AG04450 (cell line): ENCODE data around the gene PDZRN3. TPM values are rescaled to one million over a fixed set of nuclear protein-coding genes. Genes with fewer than 3 reads are reported as not detected.

Experiments used
- CTCF ChIA-PET: fragments of 300-600, 350-600 bp; formaldehyde crosslinking; extraction: SDS; loops from one replicate; lab custom pipeline; 2022; ENCODE audit warnings: antibody characterized with exemption, inconsistent platforms; lab: Charles Lee
- POLR2A ChIA-PET: fragments of 350-600 bp; formaldehyde crosslinking; extraction: SDS; loops from one replicate; lab custom pipeline; 2021; ENCODE audit warnings: antibody characterized with exemption, inconsistent platforms; lab: Yijun Ruan, JAX
- DNase-seq: peaks from one replicate; pipeline ENCODE4 v3.0.0-alpha.2; 2011; ENCODE audit warnings: low read depth, low spot score
- H3K27ac ChIP-seq: one replicate; pipeline ENCODE4 v1.5.1; 2012; ENCODE audit warnings: low read depth, low read length, control low read depth
- H3K27me3 ChIP-seq: one replicate; pipeline ENCODE4 v1.6.0; 2012; ENCODE audit warnings: low read length; ENCODE audit not compliant: control insufficient read depth, insufficient read depth
- H3K4me3 ChIP-seq: 2 replicates; pipeline ENCODE4 v1.5.1; 2011; ENCODE audit warnings: mild to moderate bottlenecking, low read depth, low read length, control low read depth
- H3K9me3 ChIP-seq: 2 replicates; pipeline ENCODE4 v1.5.1; 2012; ENCODE audit warnings: low read length; ENCODE audit not compliant: control insufficient read depth, insufficient read depth
- CTCF ChIP-seq: IDR thresholded peaks from 2 replicates; pipeline ENCODE4 v1.5.1; 2011; ENCODE audit warnings: low read depth, low read length, control low read depth, inconsistent platforms
- polyA plus RNA-seq: library from polyadenylated mRNA; depleted of rRNA; stranded (reverse); fragments of >200 nt; gene quantifications from 2 replicates; pipeline ENCODE4 v1.2.3, GENCODE V29; 2011

The PDZRN3 gene
- polyA plus RNA-seq, 1 experiment, result 14.7 TPM

- peaks cover 4% of the 10 kb centered on the region for H3K27me3 ChIP-seq
- H3K27ac ChIP-seq, result no peak overlapping the region
- TF ChIP-seq CTCF, result no peak
- ChIA-PET POLR2A (no interaction called here), CTCF (no interaction called here)
- H3K4me3 ChIP-seq, result no peak overlapping the region
- H3K9me3 ChIP-seq, result no peaks in the 10 kb centered on the region
- no peak for DNase-seq
Measured at GRCh38 chr3:73351423-73352071, 273.2 kb downstream of the PDZRN3 start.

- Histone ChIP-seq H3K27me3 (peaks cover 4% of the 10 kb centered on the region), H3K9me3 (no peaks in the 10 kb centered on the region), H3K27ac (no peak overlapping the region), H3K4me3 (no peak overlapping the region)
- ChIA-PET CTCF (no interaction called here), POLR2A (no interaction called here)
- no peak for TF ChIP-seq CTCF
- no peak for DNase-seq
Measured at GRCh38 chr3:73350996-73351395, 273.7 kb downstream of the PDZRN3 start.

- Histone ChIP-seq H3K9me3 (no peaks in the 10 kb centered on the region), H3K27me3 (peaks cover 4% of the 10 kb centered on the region), H3K27ac (no peak overlapping the region), H3K4me3 (no peak overlapping the region)
- CTCF ChIA-PET, result no interaction called here
- TF ChIP-seq CTCF, result no peak
- no peak for DNase-seq
- POLR2A ChIA-PET, result no interaction called here
Measured at GRCh38 chr3:73349657-73350056, 275.1 kb downstream of the PDZRN3 start.

GRCh38 chr3:73342077-73342476, 282.7 kb downstream of the PDZRN3 start:
- Histone ChIP-seq H3K9me3 (no peaks in the 10 kb centered on the region), H3K27me3 (no peaks in the 10 kb centered on the region), H3K4me3 (no peak overlapping the region), H3K27ac (no peak overlapping the region)
- no peak for DNase-seq
- no peak for TF ChIP-seq CTCF
- ChIA-PET CTCF (interaction anchor here (1.0 kb wide), 1 partner anchor 242 kb away, joined by 3 read pairs; no protein-coding TSS in a partner anchor), POLR2A (no interaction called here)

- no peak for DNase-seq
- ChIA-PET POLR2A (no interaction called here), CTCF (interaction anchor here (0.7 to 1.0 kb wide), 2 partner anchors 90 to 241 kb away, joined by 3 read pairs; no protein-coding TSS in a partner anchor)
- H3K27me3 ChIP-seq, result no peaks in the 10 kb centered on the region
- H3K27ac ChIP-seq, result no peak overlapping the region
- H3K9me3 ChIP-seq, result no peaks in the 10 kb centered on the region
- no peak overlapping the region for H3K4me3 ChIP-seq
- TF ChIP-seq CTCF, result no peak
Measured at GRCh38 chr3:73341272-73341935, 283.3 kb downstream of the PDZRN3 start.
